Right atrium auricular region (tissue), 2 donors: ENCODE measurements around the gene CNOT3. TPM values are rescaled to one million over a fixed set of nuclear protein-coding genes. Genes with fewer than 3 reads are reported as not detected.
A peak's percentile ranks its signal among the peaks of the same experiment; 100 is the strongest.
"Not testable (repeated sequence)": the region's sequence is repeated elsewhere in the genome, so short reads cannot be mapped to it uniquely, and the experiment has no call there.

Experiments used
- DNase-seq: peaks from one replicate; pipeline ENCODE4 v3.0.0-alpha.2; 2019; ENCODE audit warnings: low spot score
- H3K27ac ChIP-seq, 2 donors: fragments of 200-600 bp; sonication (generic); 1 replicate in 1 of 2; 2 replicates in 1 of 2; pipeline ENCODE4 v1.5.1; 2016 to 2019
- H3K27me3 ChIP-seq, 2 donors: fragments of 200-600 bp; sonication (generic); one replicate each; pipeline versions ENCODE4 v1.5.1 to v1.6.0; 2017 to 2019
- H3K36me3 ChIP-seq: fragments of 200-600 bp; sonication (generic); one replicate; pipeline ENCODE4 v1.5.1; 2016
- H3K4me1 ChIP-seq, 2 donors: fragments of 200-600 bp; sonication (generic); one replicate each; pipeline versions ENCODE4 v1.5.1 to v1.6.0; 2017 to 2019
- H3K4me3 ChIP-seq, 2 donors: fragments of 200-600 bp; sonication (generic); 1 replicate in 1 of 2; 2 replicates in 1 of 2; pipeline ENCODE4 v1.5.1; 2017 to 2019; ENCODE audit warnings: mild to moderate bottlenecking in 1 of 2, moderate library complexity in 1 of 2
- H3K9me3 ChIP-seq, 2 donors: fragments of 200-600 bp; sonication (generic); one replicate each; pipeline ENCODE4 v1.5.1; 2019
- total RNA-seq, 2 donors: library from RNA; depleted of rRNA; stranded (reverse); fragments of >200 nt; gene quantifications; one replicate each; pipeline ENCODE4 v1.1.0, GENCODE V29; 2016
- TF ChIP-seq, protein P1 (sequence below), 2 donors: fragments of 200-600 bp; sonication (generic); IDR thresholded peaks; one replicate each; pipeline ENCODE4 v1.5.1; 2019; ENCODE audit warnings: antibody characterized with exemption in 2 of 2

The CNOT3 gene
- total RNA-seq, 2 donors from 2014 or later: 12.0 to 16.9 TPM

DNA sequence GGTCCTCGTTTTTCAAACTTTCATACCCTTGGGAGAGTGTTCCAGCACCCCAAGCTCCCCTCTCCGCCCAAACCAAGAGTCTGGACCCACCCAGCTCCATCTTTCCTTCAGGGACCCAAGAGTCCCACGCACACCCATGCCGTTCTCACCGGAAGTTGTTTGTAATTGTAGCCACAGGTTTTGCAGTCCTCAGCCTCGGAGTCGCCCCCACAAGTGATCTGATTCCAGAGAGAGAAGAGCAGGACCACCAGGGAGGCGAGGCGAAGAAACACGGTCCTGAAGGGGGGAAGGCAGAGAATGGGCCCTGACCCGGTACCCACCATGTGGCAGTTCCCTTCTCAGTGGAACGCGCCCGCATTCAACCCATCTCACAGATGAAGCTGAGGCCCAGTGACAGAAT lies 25.3 kb downstream of the CNOT3 start:
- H3K4me1 ChIP-seq: peaks cover 0 to 49% of the 10 kb centered on the region in 2 donors
- no peak for DNase-seq
- H3K27ac ChIP-seq: no peak overlapping the region
- TF ChIP-seq, protein P1, sequence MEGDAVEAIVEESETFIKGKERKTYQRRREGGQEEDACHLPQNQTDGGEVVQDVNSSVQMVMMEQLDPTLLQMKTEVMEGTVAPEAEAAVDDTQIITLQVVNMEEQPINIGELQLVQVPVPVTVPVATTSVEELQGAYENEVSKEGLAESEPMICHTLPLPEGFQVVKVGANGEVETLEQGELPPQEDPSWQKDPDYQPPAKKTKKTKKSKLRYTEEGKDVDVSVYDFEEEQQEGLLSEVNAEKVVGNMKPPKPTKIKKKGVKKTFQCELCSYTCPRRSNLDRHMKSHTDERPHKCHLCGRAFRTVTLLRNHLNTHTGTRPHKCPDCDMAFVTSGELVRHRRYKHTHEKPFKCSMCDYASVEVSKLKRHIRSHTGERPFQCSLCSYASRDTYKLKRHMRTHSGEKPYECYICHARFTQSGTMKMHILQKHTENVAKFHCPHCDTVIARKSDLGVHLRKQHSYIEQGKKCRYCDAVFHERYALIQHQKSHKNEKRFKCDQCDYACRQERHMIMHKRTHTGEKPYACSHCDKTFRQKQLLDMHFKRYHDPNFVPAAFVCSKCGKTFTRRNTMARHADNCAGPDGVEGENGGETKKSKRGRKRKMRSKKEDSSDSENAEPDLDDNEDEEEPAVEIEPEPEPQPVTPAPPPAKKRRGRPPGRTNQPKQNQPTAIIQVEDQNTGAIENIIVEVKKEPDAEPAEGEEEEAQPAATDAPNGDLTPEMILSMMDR (IDR thresholded peaks at IDR 0.05): no peak
- no peaks in the 10 kb centered on the region for H3K9me3 ChIP-seq
- peak overlapping the region; percentile 18 to 51 for H3K4me3 ChIP-seq
- H3K27me3 ChIP-seq: no peaks in the 10 kb centered on the region
- peaks cover 3% of the 10 kb centered on the region for H3K36me3 ChIP-seq

DNA sequence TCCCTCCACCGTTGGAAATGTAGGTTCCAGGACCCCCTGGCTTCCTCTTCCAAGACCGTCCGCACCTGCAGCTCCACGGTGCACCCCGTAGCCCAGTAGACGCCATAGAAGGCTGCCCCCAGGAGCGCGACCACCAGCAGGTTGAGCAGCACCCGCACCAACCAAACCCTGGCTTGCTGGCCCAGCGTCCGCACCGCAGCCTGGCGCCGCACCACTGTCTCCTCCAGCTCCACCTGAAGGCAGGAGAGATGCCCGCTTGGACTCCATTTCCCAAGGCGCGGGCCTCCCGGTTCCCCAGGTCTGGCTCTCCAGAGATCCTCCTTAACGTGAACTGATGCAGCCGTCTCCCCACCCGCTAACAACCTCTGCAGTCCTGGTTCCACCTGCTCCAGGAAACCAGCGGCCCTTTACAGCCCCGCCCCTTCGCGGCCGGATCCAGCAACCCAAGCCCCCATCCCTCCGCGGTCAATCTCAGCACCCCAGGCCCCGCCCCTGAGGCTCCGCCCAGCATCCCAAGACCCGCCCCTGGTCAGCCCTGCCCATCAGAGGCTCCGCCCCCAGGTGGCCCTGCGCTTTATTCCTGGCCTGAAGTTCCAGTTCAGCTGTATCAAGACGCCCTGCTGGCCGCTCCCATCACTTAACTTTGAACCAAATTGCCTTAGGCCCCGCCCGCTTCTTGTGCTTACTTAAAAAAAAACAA lies 27.0 kb downstream of the CNOT3 start:
- Histone ChIP-seq H3K27me3 (no peaks in the 10 kb centered on the region), H3K9me3 (no peaks in the 10 kb centered on the region), H3K4me3 (no peak overlapping the region), H3K4me1 (peaks cover 0 to 43% of the 10 kb centered on the region in 2 donors), H3K27ac (no peak overlapping the region), H3K36me3 (no peaks in the 10 kb centered on the region)
- TF ChIP-seq, protein P1 (IDR thresholded peaks at IDR 0.05): no peak
- DNase-seq: peak; percentile 68

DNA sequence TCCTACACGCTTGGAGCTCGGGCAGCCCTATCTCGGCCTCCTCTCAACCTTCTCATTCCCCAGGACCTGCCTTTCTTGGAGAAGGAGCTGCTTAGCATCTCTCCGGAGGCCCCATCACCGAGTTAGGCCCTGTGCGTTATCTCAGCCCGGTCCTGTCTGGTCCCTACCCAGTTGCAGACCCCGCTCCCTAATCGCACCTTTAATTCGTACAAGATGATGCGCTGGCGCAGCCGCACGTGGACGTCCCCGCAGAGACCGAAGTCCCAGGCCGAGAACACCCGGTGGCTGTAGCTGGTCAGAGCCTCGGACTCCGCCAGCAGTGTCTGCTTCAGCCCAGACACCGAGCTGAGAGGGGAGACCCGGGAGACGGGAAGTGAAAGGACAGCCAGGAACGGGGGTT lies 27.7 kb downstream of the CNOT3 start:
- DNase-seq: no peak
- TF ChIP-seq, protein P1 (IDR thresholded peaks at IDR 0.05): no peak
- Histone ChIP-seq H3K4me1 (peaks cover 0 to 42% of the 10 kb centered on the region in 2 donors), H3K27ac (no peak overlapping the region), H3K27me3 (no peaks in the 10 kb centered on the region), H3K4me3 (no peak overlapping the region), H3K9me3 (no peaks in the 10 kb centered on the region), H3K36me3 (no peaks in the 10 kb centered on the region)

DNA sequence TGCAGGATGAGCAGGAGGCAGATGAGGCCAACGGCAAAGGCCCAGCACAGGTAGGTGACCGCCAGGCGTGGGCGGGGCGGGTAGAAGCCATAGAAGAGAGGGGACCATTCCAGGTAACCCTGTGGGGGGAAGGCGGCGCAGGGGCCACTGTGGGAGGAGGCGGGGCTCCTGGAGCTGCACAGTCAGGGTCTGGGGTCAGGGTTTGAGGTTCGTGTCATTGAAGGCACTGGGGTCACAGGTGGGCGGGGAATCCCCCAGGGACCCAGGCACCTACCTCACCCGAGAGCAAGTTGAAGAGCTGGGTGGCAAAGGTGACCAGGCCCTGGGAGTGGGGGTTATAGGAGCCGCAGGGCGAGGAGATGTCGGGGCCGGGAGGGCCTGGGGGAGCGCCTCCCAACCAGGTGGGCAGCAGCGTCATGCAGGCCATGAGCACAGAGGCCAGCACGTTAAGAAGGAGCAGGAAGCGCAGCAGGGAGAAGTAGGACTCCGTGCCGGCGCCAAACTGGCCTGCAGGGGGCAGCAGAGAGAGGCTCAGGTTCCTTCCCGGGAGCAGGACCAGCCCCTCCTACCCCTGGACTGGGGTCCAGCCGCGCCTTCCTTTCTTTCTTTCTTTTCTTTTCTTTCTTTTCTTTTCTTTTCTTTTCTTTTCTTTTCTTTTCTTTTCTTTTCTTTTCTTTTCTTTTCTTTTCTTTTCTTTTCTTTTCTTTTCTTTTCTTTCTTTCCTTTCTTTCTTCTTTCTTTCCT lies 30.8 kb downstream of the CNOT3 start:
- Histone ChIP-seq H3K27me3 (peaks cover 0 to 3% of the 10 kb centered on the region in 2 donors), H3K9me3 (no peaks in the 10 kb centered on the region), H3K4me1 (peaks cover 0 to 22% of the 10 kb centered on the region in 2 donors), H3K36me3 (no peaks in the 10 kb centered on the region), H3K4me3 (no peak overlapping the region), H3K27ac (no peak overlapping the region)
- DNase-seq: peak; percentile 90
- TF ChIP-seq, protein P1 (IDR thresholded peaks at IDR 0.05): peak; percentile 75 to 82

DNA sequence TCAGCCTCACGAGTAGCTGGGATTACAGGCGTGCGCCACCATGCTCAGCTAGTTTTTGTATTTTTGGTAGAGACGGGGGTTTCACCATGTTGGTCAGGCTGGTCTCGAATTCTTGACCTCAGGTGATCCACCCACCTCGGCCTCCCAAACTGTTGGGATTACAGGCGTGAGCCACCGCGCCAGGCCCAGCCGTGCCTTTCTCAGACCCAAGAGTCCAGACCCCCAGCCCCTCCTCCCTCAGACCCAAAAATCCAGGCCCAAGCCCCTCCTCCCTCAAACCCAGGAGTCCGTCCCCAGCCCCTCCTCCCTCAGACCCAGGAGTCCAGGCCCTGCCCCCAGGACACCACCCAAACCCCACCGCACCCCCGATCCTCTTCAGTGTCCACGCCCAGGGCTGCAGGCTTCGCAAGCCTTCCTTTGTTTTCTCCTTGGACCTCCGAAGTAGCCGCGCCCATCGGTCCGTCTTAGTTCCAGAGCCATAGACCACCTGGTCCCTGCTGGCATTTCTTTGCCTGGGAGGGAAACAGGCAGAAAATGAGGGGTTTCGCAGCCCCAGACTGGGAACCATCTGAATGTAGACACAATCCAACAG lies 31.7 kb downstream of the CNOT3 start:
- Histone ChIP-seq H3K9me3 (no peaks in the 10 kb centered on the region), H3K27ac (no peak overlapping the region), H3K4me3 (no peak overlapping the region), H3K27me3 (peaks cover 0 to 3% of the 10 kb centered on the region in 2 donors), H3K36me3 (no peaks in the 10 kb centered on the region), H3K4me1 (peaks cover 0 to 20% of the 10 kb centered on the region in 2 donors)
- TF ChIP-seq, protein P1 (IDR thresholded peaks at IDR 0.05): no peak
- no peak for DNase-seq

DNA sequence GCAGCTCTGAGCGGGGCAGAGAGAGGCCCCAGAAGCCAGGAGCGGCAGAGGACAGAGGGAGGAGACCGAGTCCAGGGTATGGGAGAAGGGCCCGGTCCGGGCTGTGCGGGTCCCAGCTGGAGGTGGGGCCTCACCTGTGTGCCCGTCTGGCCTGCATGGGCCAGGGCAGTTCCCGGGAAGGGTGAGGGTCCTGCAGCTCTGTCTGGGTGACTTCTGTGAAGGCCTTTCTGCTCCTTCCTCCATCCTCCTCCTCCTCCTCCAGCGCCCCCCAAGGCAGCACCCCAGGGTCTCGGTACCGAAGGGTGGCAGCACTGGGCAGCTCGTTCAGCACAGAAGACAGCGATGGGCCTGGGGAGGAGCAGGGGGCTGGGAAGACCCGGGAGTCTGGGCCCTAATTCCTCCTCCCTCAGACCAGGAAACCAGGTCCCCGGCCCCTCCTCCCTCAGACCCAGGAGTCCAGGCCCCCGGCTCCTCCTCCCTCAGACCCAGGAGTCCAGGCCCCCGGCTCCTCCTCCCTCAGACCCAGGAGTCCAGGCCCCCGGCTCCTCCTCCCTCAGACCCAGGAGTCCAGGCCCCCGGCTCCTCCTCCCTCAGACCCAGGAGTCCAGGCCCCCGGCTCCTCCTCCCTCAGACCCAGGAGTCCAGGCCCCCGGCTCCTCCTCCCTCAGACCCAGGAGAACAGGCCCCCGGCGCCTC lies 34.3 kb downstream of the CNOT3 start:
- not testable (repeated sequence) for DNase-seq, H3K27ac ChIP-seq, H3K4me3 ChIP-seq, H3K9me3 ChIP-seq, H3K27me3 ChIP-seq, H3K36me3 ChIP-seq
- H3K4me1 ChIP-seq: peaks cover 0 to 13% of the 10 kb centered on the region in 2 donors
